Measurements from ENCODE around the gene RAPGEF2. TPM values are rescaled to one million over a fixed set of nuclear protein-coding genes. Genes with fewer than 3 reads are reported as not detected.
A peak's percentile ranks its signal among the peaks of the same experiment; 100 is the strongest.

The RAPGEF2 gene
- total and polyA plus RNA-seq, 10 of the 15 experiments (the other 5 are each of a cell fraction or from before 2014, with no cell fraction given): 0.31 to 24.0 (median 2.9) TPM

DNA sequence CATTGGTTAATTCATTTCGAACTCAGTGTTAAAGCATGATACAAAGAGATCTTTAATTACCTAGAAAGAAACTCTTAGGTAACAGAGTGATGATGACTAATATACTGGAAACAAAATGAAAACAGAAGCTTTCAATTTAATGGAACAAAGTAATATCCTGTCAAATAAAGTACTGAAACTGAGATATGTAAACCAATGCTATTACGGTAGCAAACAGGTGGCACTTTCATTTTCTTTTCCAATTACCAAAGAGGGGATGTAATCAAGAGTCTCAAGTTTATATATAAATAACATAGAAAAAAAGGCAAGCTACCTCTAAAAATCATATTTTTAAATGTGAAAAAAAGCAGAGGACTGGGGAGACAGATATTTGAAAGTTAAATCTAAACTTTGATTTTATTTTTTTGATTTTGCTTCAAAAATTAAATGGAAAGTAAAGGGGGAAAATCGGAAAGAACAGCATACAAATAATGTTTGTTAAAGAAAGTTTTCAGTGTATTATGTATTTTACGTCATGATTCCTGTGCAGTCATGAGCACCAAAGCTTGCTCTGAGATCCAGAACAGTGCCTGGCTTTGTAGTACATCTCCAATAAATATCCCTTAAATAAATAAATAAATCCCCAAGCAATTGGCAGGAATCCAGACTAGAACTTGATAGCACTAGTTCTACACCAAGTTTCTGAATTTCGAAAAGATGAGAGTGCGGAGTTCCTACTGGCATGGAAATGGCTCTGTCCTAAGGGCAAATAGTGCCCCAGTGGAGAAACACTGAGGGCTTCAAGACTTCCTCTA, 25.0 kb upstream of the RAPGEF2 start:
- no TSS peak for BruUV-seq (replicated peaks)
- H3K9me3 ChIP-seq (replicated peaks; ENCODE audit: control insufficient read depth, insufficient read depth, low read length): no peaks in the 10 kb centered on the region; the same call in 2 of the 3 replicates
- H3K4me2 ChIP-seq (ENCODE audit: control insufficient read depth, insufficient read depth): peak overlapping the region; percentile 77
- H3K27ac ChIP-seq (ENCODE audit: control insufficient read depth, insufficient read depth): peak overlapping the region; percentile 83
- no peaks in the 10 kb centered on the region for H4K20me1 ChIP-seq (ENCODE audit: control insufficient read depth, insufficient read depth)
- SMC1A ChIA-PET (ENCODE audit: uncharacterized antibody, unreplicated experiment): interaction anchor here (1.0 to 2.7 kb wide), 10 partner anchors 13 to 95 kb away, joined by 3 to 20 read pairs (median 4); no protein-coding TSS in a partner anchor
- no peaks in the 10 kb centered on the region for H3K79me2 ChIP-seq (ENCODE audit: control insufficient read depth, insufficient read depth, low read length)
- CTCF ChIA-PET: interaction anchor here (0.6 to 2.2 kb wide), 7 partner anchors 18 to 101 kb away, joined by 3 to 5 read pairs (median 3); no protein-coding TSS in a partner anchor
- in situ Hi-C loops (cut with MboI): no loop called here
- peak; percentile 90 for FAIRE-seq
- H3K4me3 ChIP-seq: 0 out of 2 replicates have a peak overlapping the region, but pooled peaks have one; percentile 1
- 34% methylated on average over 6 of the region's 6 CpGs for WGBS (ENCODE audit: insufficient coverage, insufficient replicate concordance, low lambda C conversion rate, missing lambda C conversion rate)
- peak; percentile 92 for ATAC-seq
- no peaks in the 10 kb centered on the region for H3K27me3 ChIP-seq (replicated peaks in 1 of 2; ENCODE audit: control insufficient read depth in 2 of 2, insufficient read depth in 2 of 2, low read length in 1 of 2)
- intact Hi-C loops (cut with micrococcal nuclease; ENCODE audit: unreplicated experiment): loop anchor here (1.0 kb wide), 2 partner anchors 27 to 60 kb away; no protein-coding TSS in a partner anchor
- RAD21 ChIA-PET (ENCODE audit: unreplicated experiment): interaction anchor here (1.0 to 1.7 kb wide), 9 partner anchors 22 to 212 kb away, joined by 3 to 17 read pairs (median 4); no protein-coding TSS in a partner anchor
- H2AFZ ChIP-seq (ENCODE audit: control insufficient read depth, low read depth, low read length): peak overlapping the region; percentile 77
- H3K36me3 ChIP-seq (ENCODE audit: control insufficient read depth in 2 of 2, insufficient read depth in 2 of 2, low read length in 1 of 2): no peaks in the 10 kb centered on the region
- POLR2A ChIA-PET: interaction anchor here (0.6 to 1.9 kb wide), 4 partner anchors 27 to 60 kb away, joined by 3 to 5 read pairs (median 4); no protein-coding TSS in a partner anchor
- H3K4me1 ChIP-seq (ENCODE audit: control insufficient read depth, insufficient read depth, low read length): peaks cover 23% of the 10 kb centered on the region
- peak overlapping the region; percentile 44 for H3K9ac ChIP-seq (ENCODE audit: control insufficient read depth, insufficient read depth, low read length)
- peak; percentile 77 for DNase-seq (ENCODE audit: low read depth, low spot score)
- TF ChIP-seq MTA2 (IDR thresholded peaks at IDR 0.05; ENCODE audit: low read depth): peak; percentile 97
- peak; percentile 16; the same call in 1 of the 2 replicates for TF ChIP-seq IKZF1 (conservative IDR thresholded peaks at IDR 0.05)
- no peak for TF ChIP-seq NFYA (IDR thresholded peaks at IDR 0.05; ENCODE audit: borderline replicate concordance, low read depth, low read length)
- peak; percentile 77 for TF ChIP-seq TCF12 (IDR thresholded peaks at IDR 0.05; ENCODE audit: low read depth, low read length)
- peak; percentile 63; the same call in 1 of the 2 replicates for TF ChIP-seq CHD2 (IDR thresholded peaks at IDR 0.05; ENCODE audit: borderline replicate concordance, low read depth, low read length)
- no peak for TF ChIP-seq NR2C1 (IDR thresholded peaks at IDR 0.05)
- TF ChIP-seq JUNB (IDR thresholded peaks at IDR 0.05): peak; percentile 71; the same call in 1 of the 2 replicates
- TF ChIP-seq CREB1 (IDR thresholded peaks at IDR 0.05; ENCODE audit: low read depth): peak; percentile 58
- no peak for TF ChIP-seq SPI1 (IDR thresholded peaks at IDR 0.05; ENCODE audit: borderline replicate concordance, insufficient read depth, low read depth, low read length)
- TF ChIP-seq, protein P1, sequence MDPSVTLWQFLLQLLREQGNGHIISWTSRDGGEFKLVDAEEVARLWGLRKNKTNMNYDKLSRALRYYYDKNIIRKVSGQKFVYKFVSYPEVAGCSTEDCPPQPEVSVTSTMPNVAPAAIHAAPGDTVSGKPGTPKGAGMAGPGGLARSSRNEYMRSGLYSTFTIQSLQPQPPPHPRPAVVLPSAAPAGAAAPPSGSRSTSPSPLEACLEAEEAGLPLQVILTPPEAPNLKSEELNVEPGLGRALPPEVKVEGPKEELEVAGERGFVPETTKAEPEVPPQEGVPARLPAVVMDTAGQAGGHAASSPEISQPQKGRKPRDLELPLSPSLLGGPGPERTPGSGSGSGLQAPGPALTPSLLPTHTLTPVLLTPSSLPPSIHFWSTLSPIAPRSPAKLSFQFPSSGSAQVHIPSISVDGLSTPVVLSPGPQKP (IDR thresholded peaks at IDR 0.05; ENCODE audit: low read depth, low read length): no peak
- TF ChIP-seq BCL11A (IDR thresholded peaks at IDR 0.05; ENCODE audit: low read depth, low read length): peak; percentile 61; the same call in 1 of the 2 replicates
- TF ChIP-seq, protein P2, sequence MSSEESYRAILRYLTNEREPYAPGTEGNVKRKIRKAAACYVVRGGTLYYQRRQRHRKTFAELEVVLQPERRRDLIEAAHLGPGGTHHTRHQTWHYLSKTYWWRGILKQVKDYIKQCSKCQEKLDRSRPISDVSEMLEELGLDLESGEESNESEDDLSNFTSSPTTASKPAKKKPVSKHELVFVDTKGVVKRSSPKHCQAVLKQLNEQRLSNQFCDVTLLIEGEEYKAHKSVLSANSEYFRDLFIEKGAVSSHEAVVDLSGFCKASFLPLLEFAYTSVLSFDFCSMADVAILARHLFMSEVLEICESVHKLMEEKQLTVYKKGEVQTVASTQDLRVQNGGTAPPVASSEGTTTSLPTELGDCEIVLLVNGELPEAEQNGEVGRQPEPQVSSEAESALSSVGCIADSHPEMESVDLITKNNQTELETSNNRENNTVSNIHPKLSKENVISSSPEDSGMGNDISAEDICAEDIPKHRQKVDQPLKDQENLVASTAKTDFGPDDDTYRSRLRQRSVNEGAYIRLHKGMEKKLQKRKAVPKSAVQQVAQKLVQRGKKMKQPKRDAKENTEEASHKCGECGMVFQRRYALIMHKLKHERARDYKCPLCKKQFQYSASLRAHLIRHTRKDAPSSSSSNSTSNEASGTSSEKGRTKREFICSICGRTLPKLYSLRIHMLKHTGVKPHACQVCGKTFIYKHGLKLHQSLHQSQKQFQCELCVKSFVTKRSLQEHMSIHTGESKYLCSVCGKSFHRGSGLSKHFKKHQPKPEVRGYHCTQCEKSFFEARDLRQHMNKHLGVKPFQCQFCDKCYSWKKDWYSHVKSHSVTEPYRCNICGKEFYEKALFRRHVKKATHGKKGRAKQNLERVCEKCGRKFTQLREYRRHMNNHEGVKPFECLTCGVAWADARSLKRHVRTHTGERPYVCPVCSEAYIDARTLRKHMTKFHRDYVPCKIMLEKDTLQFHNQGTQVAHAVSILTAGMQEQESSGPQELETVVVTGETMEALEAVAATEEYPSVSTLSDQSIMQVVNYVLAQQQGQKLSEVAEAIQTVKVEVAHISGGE (CRISPR knock-in tag; IDR thresholded peaks at IDR 0.05): no peak
- TF ChIP-seq, protein P3, sequence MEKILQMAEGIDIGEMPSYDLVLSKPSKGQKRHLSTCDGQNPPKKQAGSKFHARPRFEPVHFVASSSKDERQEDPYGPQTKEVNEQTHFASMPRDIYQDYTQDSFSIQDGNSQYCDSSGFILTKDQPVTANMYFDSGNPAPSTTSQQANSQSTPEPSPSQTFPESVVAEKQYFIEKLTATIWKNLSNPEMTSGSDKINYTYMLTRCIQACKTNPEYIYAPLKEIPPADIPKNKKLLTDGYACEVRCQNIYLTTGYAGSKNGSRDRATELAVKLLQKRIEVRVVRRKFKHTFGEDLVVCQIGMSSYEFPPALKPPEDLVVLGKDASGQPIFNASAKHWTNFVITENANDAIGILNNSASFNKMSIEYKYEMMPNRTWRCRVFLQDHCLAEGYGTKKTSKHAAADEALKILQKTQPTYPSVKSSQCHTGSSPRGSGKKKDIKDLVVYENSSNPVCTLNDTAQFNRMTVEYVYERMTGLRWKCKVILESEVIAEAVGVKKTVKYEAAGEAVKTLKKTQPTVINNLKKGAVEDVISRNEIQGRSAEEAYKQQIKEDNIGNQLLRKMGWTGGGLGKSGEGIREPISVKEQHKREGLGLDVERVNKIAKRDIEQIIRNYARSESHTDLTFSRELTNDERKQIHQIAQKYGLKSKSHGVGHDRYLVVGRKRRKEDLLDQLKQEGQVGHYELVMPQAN (conservative IDR thresholded peaks at IDR 0.05): no peak
- TF ChIP-seq MEF2A (IDR thresholded peaks at IDR 0.05; ENCODE audit: insufficient read depth, low read depth, low read length): peak; percentile 86
- TF ChIP-seq NBN (IDR thresholded peaks at IDR 0.05): no peak
- no peak for TF ChIP-seq SMARCA5 (IDR thresholded peaks at IDR 0.05)
- TF ChIP-seq NR2F1 (conservative IDR thresholded peaks at IDR 0.05): 0 out of 2 replicates have a peak, but pooled peaks have one; percentile 6
